Limb (tissue), 2 donors: ENCODE data around the gene FAF1.

ENCODE experiments used
- DNase-seq, 2 donors: peaks; one replicate each; pipeline ENCODE4 v3.0.0-alpha.2; 2016; ENCODE audit errors: extremely low spot score in 2 of 2

Gene FAF1

DNA sequence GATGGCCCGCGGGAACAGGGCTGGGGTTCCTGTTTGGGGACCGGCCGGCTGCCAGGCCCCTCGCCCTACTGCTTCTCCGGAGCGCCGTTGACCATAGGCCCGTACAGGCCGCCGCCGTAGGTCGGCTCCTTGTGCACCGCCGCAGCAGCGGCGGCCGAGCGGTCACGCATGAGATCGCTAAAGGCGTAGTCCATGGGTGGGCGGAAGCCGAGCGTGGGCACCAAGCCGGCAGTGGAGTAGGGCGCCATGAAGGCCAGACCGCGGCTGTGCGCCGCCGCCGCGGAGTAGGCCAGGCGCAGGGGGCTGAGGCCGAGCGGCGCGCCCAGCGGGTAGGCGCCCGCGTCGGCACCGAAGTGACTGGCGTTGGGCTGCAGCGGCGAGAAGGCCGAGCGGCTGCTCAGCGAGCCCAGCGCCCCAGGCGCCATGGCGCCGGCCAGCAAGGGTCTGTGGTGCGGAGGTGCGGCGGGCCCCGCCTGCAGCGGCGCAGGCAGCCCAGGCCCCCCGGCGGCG is 541.4 kb downstream of the FAF1 start:
- DNase-seq = peak in 1 of 2 donors; percentile 49

GRCh38 chr1:50417946-50418599 is 542.0 kb downstream of the FAF1 start:
- DNase-seq = no peak

DNA sequence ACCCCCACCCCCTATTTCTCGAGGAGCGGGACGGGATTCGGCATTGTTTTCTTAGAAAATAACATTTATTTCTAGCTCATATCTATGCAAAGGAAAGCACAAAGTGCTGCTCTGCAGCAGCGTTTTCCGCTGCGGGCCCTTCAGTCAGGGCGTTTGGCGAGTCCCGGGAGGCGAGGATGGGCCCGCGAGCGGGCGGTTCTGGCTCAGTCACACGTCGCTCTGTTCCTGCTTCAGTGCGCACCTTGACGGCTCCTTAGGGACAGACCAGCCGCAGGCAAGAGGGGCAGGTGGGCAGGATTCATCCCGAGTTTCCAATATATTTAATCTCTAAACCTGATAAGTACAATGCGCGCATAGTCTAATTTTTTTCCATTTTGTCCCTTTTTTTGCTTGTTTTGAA is 542.6 kb downstream of the FAF1 start:
- DNase-seq = peak in 1 of 2 donors; percentile 41

GRCh38 chr1:50416553-50417453 is 543.3 kb downstream of the FAF1 start:
- DNase-seq = peak in 1 of 2 donors; percentile 40

GRCh38 chr1:50416150-50416527 is 543.9 kb downstream of the FAF1 start:
- DNase-seq = peak in 1 of 2 donors; percentile 29

GRCh38 chr1:50415235-50416149 is 544.6 kb downstream of the FAF1 start:
- DNase-seq = peak in 1 of 2 donors; percentile 38

DNA sequence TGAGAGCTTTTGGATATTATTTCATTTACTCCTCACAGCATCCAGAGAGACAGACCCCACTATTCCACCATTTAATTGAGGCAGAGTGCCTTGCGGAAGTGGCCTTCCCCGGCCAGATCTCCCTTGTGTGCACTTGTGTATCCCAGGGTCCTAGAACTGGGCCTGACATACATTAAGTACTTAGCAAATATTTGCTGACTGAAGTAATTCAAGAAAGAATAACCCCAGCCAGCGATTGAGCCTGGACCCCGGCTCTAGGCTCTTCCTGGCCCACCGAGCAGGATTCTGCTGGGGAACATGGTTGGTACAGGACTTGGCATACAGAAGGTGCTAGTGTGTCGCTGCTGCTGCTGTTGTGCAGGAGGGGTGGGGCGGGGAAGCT is 545.2 kb downstream of the FAF1 start:
- no peak for DNase-seq

DNA sequence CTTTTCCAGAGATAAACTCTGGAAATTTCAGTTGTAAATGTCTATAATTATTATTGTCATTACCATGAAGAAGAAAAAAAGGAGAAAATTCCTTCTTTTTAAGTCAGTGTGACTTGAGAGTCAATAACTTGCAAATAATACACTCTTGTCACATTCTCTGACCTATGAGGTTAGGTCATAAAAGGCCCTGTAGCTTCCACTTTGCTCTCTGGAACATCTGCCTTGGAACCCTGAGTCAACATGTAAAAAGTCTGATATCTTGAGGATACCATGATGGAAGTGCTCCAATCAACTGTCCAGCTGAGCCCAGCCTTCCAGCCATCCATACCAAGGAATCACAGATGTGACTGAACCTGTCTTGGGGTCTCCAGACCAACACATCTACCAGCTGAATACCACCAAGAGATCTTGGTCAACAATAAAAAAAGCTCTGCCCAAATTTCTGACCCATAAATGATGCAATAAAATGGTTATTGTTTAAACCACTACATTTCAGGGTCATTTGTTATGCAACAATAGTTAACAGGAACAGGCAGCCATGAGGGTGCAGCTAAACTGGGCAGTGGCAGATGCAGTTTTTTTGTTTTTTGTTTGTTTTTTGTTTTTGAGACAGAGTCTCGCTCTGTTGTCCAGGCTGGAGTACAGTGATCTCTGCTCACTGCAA is 547.1 kb downstream of the FAF1 start:
- DNase-seq = no peak

GRCh38 chr1:50405814-50406213 is 554.3 kb downstream of the FAF1 start:
- DNase-seq = no peak

DNA sequence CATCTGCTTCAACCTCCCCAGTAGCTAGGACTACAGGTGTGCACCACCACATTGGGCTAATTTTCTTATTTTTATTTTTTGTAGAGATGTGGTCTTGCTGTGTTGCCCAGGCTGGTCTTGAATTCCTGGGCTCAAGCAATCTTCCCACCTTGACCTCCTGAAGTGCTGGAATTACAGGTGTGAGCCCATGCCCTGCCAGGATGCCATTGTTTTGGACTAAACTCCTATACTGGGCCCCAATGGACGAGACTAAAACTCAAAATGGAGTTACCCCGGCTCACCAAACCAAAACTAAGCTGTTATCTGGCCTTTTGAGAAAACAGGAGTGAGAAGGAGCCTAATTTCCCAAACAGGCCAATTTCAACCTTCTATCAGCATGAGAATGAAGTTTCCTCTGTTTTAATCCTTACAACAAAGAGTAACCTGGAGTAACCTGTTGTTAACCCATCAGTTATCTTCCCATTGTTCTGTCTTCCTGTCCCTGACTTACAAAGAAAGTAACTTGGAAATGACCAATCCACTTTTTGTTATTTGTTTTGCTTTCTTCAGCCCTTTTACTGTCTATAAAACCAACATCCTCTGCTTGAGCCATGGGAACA is 566.4 kb downstream of the FAF1 start:
- no peak for DNase-seq
